ENCODE measurements around the gene ABTB2.
A peak's percentile ranks its signal among the peaks of the same experiment; 100 is the strongest.

The ABTB2 gene

DNA sequence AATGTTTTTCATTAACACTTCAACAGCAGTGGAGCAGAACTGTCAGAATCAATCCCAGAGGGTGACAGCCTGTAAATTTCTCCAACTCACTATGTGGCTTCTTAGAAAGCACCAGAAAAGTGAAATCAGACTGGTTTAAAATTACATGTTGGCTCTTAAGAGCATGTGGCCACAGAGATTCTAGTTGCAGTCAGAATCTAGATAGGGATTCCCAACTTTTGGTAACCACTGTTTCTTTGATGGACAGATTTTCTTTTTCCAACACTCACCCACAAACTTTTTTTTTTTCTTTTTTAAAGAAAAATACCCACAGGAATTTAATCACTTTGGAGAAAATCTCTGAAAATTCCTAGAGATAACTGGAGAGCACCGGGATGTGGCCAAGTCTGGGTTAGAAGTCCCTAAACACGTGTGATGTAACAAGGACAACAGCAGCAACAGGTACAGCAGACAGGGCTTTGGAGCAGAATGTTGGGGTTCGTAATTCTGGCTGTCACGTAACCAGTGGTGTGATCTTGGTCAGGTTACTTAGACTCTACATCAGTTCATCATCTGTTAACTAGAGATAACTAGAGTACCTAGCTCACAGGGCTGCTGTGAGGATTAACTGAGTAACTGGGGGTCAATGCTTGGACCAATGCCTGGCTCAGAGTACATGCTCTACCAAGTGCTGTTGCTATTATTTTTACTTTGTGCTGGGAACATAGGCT, 152.3 kb downstream of the ABTB2 start:
- no peak for DNase-seq

DNA sequence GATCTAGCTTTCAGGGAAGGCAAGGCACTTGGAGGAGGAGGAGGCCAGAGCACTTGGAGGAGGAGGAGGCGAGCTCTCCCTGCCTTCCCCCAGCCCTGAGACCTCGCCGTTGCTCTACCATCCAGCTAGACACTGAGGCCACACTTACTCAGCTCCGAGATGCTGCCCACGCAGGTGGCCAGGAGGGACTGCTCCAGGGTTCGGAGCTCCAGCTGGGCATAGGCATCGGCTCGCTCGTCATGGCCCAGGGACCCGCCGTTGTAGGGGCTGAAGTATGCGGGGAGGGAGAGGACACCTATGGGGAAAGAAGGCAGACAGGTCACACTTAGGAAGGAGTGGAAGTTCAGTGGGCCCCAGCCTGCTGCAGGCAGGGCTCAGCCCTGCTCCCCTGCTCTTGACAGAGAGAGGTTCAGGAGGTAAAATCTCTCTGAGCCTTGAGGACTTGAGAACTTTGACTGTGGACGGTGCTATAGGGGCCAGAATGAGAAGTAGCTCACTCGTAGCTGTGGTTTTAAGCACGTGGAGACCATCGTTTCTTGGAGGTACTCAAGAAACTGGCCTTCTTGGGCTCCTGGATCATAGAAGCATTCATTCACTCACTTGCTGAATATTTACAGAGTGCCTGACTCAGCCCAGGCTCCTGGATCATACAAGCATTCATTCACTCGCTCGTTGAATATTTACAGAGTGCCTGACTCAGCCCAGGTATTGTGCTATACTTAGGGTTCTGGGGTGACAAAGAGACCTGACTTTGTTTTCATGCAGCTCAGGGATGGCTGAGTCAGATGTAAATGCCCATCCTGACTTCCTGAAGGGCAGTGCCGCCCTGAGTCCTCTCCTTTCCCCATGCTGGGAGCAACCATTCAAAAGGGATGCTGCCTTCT, 153.2 kb downstream of the ABTB2 start:
- no peak for DNase-seq

- DNase-seq, result no peak
These were observed 154.4 kb downstream of the ABTB2 start for GRCh38 chr11:34203377-34203871.

- DNase-seq, result no peak
These were observed 156.7 kb downstream of the ABTB2 start for GRCh38 chr11:34201129-34201528.

GRCh38 chr11:34199525-34199924, 158.3 kb downstream of the ABTB2 start:
- DNase-seq, result no peak

DNA sequence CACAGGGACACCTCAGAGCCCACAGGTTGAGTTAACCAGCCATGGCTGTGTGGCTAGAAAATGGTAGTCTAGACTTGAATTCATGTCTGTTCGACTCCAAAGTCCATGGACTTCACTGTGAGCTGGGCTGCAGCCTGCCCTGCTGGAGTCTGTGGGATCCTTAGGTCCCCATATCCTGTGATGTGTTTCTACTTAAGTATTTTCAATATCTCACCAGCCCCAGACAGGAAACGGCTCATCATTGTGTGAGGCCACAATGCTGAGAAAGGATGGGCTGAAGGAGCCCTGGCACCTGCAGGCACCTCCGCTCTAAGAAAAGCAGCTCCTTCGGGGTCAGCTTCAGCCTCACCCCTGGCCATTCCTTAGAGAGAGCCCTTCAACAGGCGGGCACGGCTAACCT, 159.3 kb downstream of the ABTB2 start:
- no peak for DNase-seq

GRCh38 chr11:34197256-34197655, 160.6 kb downstream of the ABTB2 start:
- no peak for DNase-seq

- DNase-seq, result no peak
These were observed 163.1 kb downstream of the ABTB2 start for GRCh38 chr11:34194576-34195335.

DNA sequence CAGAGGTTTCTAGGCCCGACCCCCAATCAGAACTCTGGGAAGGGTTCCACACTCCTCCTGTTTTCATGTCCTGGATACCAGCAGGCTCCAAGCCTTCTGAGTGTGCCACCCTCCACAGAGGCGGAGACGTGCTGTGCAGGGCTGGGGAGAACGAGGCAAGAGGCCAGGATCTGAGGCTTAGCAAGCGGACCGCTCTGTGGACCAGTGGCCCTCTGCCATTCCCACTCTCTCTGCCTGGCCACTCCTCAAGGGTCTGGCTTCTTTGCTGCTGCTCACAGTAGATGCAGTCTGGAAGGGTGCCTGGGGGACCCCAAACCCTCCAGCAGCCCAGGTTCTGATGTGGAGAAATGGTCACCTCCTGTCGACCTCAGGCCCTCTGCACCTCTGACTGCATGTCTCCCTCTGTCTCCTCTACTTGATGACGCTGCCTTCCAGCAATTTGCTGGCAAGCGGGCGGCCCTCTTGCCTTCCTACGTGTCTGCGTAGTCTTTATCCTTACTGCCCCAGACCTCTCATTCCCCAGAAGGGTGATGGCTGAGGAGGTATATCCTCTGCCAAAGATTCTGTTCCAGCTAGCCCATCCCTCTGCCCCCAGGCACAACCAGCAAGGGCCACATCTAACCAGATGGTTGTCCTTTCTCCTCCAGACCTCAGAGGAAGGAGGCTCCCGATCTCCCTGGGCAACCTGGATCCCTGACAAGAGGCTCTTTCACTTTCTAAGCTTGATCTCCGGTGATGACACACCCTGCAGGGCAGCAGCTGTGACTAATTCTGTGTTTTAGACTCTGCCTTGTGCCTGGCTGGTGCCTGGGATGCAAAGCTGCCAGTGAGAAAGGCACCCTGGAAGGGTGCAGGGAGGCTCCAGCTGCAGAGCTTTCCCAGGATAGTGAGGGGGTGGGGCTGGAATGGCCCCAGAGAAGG, 165.1 kb downstream of the ABTB2 start:
- DNase-seq, result peak; percentile 23

DNA sequence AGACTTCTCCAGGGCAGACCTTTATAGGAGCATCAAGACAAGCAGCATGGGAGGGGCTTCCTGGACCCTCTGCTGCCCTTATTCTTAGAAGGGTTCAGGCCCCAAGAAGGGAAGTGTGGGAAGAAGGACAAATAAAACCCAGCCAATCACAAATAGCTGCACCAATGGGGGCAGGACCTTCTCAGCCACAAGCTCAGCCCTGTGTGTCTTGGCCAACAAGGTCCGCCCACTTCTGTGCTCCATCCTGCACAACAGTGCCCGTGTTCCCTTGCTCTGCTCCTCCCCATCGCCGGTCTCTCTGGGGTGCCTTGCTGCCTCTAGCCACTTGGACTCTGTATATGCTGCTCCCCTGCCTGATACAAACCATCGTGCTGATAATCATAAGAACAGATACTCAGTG, 166.2 kb downstream of the ABTB2 start:
- no peak for DNase-seq

DNA sequence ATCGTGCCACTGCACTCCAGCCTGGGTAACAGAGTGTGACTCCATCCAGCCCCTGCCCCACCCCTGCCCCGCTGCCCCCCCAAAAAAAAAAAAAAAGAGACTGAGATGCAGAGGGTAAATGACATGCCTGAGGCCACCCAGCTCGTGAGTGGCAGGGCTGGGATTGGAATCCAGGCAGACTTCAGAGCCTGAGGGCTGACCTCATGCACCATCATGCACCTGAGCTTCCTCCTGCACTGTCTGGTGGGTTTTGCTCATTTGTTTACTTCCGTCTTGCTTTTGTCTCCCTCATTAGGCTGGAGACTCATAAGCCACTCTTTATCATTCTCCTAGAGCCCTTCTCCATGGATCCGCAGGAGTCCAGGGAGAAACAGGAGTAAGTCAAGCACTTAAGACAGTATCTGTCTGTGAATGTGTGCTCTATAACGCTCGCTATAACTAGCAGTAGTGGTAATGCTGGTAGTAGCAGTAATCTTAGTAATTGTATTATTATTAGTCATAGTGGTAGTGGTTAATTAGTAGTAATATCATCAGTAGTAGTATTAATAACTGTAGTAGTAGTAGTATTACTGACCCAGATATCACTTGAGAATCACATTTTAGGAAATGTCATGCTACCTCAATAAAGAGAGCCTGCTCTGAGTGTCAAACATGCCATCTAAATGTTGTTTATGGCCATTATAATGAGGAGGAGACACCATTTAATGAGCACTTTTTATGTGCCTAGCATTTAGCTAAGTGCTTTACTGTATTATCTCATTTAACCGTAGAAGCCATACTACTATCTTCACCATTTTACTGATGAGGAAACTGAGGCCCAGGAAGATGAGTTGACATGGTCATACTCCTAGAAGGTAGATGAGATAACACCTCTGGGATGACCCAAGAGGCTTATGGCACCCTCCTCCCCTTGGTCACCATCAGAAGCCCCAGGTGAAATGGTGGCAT, 167.3 kb downstream of the ABTB2 start:
- no peak for DNase-seq

GRCh38 chr11:34189191-34189590, 168.6 kb downstream of the ABTB2 start:
- DNase-seq, result no peak

DNA sequence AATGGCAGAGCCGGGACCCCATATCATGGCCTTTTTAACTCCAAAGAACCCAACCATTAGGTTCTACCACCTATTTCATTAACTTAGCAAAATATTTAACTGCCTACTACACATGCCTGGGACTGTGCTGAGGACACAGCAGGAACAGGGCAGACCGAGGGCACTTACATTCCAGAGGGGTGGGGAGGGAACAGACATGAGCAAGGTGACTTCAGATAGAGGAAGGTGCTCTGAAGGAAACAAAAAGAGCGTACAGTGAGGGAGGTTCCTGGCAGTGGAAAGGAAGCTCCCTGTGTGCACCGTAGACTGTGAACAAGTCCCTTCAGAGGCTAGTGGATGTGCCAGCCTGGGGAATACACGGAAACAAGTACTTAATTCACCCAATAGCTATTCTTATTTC, 169.6 kb downstream of the ABTB2 start:
- no peak for DNase-seq

DNA sequence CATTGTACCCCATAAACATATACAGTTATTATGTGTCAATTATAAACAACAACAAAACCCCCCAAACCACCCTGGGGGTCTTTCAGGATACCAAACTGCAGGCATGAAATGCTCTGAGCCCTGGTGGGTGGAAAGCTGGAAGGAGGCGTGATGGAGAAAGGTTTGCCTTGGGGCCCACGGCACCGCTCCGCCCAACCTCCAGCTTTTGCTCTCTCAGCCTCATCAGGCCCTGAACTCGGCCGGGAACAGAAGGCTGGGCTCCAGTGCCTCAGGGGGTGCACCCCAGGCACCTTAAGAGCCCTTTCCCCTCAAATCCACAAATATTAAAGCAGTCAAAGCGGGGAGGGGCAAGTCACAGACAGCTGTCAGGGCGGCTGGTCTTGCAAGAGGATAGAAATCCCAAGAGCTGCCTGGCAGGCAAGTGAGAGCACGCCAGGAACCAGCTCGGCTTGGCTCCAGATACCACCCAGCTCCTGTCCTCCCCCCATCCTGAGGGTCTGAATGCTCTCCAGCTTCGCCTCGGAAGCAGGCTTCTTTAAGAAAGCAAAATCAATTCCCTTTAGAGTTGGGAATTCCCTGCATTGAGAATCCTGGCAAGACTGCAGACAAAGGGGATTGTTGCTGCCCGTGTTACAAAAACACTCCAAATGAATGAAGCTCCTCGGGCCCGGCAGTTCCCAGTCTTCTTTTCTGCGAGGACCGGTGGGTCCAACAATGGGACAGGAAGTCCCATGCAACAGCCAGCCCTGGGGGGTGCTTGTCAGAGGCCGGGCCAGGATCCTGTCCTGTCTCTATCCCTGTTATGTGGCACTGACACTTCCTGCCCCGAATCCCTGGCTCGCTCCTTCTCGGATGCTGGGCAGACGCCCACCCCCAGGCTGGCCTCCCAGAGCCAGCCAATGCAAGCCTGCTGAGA, 171.6 kb downstream of the ABTB2 start:
- DNase-seq, result no peak

DNA sequence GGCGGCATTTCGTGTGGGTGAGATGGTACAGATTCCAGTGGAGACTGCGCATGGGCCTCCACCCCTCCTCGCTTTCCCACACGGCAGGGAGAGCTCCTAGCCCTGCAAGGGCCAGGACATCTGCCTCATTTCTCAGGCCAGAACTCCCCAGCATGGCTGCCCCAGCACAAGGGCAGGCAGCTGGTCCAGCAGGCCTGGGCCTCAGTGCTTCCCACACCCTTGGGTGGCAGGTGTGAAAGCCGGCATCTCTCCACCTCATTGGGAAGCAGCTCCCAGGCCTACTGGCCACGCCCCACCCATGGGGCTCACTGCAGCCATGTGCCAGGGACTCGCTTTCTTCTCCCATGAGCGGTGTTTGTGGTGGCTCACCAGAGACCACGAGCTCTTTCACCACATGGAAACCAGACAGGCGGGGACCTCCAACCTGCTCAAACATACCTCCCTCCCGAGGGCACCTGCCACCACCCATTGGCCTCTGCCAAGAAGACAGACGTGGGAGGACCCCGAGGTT, 173.2 kb downstream of the ABTB2 start:
- DNase-seq, result no peak

DNA sequence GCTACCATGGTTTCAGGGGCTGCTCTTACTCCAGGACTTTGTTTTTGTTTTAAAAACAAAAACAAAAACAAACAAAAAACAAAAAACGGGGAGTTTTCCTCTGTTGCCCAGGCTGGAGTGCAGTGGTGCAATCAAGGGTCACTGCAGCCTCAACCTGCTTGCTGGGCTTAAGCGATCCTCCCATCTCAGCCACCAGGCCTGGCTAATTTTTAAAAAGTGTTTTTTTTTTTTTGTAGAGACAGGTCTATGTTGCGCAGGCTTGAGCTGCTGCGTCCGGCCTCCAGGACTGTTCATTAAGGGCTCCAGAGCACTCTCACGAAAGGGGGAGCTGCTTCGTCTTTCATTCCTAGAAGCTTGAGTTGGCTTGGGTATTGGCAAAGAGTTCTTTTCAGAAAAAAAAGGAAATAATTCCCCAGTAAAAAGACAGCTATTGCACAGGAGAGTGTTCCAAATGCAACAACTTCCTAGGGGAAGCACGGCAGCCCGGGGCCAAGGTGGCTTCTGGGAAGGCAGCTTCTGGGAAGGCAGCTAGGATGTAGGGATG, 173.9 kb downstream of the ABTB2 start:
- DNase-seq, result no peak

- no peak for DNase-seq
These were observed 174.7 kb downstream of the ABTB2 start for GRCh38 chr11:34182921-34183685.

DNA sequence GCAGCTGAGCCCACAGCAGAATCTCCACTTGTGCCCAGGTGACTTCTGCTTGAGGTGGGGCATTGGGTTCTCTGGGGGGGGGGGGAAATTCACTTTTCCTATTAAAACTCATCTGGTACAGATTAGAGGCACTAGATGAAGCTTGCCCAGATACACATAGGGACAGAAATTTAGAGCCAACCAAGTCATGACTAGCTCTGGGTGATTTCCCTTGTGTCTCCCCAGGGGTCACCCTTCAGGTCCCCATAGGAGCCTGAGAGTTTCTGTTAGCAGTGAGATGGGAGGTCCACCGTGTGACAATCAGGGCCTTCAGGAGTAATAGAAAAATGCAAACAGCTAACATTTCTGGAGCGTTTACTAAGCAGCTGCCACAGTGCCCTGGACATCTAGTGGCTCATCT, 175.4 kb downstream of the ABTB2 start:
- no peak for DNase-seq

Measured in activated CD4-positive, alpha-beta T cell treated with anti-CD3 and anti-CD28 coated beads, Interleukin-10, Interleukin-2, amounts not matched to agents 100 ng/mL and 50 ng/mL, durations not matched to agents 16 hours and 8 hours (primary cell).